ENCODE measurements around the gene ADAM19.
"Not testable (repeated sequence)": the region's sequence is repeated elsewhere in the genome, so short reads cannot be mapped to it uniquely, and the experiment has no call there.

ADAM19 gene

DNA sequence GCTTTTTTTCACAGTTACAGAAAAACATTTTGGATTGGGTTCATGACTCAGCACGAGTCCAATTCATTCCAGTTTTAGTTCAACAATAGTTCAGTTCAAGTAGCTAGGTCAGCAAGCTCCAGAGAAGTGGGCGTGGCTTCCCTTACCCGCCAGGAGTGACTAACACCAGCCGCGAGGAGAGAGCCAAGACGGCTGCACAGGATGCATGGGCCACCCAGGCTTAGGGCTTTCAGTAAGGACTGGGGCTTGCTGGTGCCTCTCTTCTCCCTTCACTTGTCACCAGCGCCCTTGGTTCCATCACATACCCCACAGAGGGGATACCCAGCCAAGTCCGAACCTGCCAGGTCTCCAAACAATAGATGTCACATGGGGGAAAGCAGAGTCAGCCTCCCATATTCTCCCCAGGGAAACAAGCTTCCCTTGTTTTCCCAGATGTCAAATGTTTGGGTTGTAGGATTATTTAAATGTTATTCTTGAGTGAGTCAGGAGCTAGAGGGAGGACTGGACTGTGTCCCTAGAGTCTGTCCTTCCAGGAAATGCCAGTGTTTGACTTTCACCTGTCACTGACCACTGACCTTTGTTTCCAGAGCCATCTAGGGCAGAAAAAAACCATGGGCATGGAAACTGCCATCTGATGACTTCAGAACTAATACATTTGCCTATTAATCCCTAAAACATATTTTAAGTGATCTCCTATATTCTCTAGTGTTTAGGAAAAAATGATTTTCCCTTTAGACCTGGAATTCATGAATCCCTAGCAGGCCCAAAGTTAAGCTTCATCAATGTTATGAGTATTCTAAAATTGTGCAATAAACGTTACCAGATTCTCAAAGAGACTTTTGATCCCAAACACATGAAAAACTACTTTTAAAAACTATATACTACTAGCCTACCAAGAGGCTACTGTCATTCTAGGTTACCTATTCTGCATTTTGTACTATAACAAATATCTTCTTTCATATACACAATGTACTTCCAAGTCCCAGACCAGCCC is 63.6 kb downstream of the ADAM19 start:
- DNase-seq = peak; percentile 89

DNA sequence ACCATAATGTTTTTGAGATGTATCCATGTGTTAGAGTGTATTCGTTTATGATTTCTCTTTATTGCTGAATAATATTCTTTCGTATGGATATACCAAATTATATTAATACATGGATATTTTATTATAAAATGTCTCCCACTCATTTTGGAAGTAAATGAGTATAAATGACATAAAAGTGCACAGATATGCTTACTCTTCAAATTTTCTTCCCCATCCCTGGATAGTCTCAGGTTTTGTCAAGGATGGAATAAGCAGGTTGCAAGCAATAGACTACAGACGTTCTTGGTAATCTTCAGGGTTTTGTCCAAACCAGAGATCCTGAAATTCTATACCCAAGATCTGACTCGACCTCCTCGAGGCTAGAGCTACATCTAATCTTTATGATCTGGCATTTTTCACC is 64.9 kb downstream of the ADAM19 start:
- DNase-seq = no peak

DNA sequence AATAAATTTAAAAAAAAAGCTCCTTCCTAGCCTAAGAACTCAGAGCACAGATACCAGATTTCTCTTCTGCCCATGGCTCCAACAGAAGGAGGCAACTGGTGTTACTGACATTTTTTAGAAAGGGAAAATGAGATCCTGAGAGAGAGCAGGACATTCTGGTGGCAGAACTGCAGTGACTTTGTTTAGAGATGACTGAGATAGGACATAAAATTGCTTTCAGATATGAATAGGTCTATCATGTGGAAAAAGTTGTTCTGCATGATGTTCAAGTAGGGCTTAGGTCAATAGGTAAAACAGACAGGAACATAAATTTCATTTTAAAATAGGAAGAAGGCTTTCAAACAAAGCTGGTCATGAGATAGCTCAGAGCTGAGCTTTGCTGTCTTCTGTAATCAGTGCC is 66.0 kb downstream of the ADAM19 start:
- DNase-seq = no peak

DNA sequence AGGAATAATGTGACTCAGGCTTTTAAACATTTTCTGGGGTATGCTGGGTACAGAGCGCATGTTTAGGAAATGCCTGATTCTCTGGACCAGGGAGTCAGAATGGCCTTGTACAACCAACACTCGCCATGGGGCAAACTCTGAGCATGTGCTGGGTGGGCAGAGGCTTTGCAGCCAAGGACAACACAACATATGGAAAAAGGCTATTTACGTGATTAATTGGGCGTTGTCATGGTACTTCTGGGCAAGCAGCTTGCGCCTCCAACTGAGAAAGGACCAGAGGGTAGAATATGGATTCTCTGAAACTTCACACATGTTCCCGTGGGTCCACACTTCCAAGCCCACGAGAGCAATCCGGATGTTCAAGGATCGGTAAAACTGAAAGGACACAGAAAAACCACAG is 66.5 kb downstream of the ADAM19 start:
- no peak for DNase-seq

DNA sequence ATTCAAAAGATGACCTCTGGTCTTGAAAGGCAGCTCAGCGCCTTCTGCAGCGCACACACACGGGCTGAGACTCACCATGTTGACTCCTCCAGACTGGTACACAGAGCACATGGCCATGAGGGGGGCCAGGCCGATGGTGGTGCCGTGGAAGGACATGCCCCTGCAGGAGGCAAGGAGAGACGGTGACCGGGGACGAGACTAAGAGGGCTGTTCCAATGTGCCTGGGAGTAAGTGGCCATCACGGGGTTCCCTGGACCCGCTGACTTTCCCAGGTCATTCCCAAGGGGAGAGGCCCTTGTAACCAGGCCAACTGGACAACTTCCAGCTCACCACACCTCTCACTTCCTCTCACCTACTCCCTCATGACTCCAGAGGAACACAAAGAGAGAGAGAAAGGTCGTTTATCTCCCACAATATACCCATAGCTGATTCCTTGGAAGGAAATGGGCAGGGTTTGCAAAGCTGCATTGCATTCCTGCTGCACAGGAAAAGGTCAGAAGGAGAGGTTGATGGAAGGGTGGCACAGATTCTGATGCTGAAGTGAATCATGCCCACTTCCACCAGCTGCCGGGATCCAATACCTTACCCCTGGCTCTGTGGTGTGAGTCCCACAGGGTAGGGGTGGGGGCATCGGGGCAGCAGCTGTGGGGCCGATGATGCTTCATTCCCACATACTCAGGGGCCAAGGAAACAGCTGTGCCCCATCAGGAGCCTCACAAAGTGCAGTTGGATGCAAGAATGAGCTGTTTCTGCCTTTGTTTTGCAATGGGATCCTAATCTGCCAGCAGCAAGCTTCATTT is 68.4 kb downstream of the ADAM19 start:
- DNase-seq = no peak

DNA sequence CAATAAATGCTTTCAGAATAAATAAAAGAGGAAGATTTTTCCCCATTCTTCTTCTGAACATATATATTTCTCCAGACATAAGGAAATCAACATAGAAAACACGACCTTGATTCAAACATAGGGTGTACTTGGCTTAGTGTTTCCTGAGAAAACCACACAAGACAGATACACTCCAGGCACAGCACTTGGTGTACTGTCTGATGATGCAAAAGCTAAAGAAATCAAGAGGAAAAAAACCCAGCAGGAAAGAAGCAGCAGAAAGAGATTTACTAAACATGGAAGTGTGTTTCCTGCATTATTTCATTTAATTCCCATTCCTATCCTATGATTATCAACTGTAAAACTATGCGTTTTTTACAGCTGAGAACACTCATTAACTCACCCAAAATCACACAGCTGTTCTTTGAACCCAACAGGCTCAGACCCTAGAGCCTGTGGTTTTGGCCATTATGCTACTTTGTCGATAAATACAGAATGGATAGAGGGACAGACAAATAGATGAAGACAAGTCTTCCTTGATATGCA is 69.4 kb downstream of the ADAM19 start:
- no peak for DNase-seq

DNA sequence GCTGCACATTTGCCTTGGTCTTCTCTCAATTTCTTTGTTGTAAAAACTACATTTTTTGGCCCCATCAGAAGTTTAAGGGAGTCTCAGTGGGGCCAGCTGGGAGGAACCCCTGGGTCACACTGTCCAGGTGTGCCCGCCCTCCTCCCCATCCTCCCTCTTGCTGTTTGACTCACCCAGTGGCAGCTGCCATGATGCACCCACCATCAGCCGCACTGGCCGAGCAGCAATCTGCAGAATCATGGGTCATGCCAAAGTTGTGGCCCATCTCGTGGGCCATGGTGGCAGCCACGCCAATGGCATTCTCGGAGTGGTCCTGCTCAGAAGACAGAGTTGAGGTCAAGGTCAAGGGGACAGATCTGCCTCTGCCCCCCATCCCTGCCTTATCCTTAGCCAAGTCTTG is 70.1 kb downstream of the ADAM19 start:
- DNase-seq = no peak

DNA sequence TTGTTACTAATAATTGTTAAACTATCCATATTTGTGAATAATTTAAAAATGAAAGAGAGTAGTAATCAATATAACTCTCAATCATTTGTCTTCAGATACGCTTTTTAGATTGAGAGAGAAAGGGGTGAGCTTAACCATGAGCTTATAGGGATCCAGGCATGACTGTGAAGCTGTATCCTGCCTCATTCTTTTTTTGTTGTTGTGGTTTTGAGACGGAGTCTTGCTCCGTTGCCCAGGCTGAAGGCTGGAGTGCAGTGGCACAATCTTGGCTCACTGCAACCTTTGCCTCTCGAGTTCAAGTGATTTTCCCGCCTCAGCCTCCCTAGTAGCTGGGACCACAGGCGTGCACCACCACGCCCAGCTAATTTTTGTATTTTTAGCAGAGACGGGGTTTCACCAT is 71.5 kb downstream of the ADAM19 start:
- no peak for DNase-seq

DNA sequence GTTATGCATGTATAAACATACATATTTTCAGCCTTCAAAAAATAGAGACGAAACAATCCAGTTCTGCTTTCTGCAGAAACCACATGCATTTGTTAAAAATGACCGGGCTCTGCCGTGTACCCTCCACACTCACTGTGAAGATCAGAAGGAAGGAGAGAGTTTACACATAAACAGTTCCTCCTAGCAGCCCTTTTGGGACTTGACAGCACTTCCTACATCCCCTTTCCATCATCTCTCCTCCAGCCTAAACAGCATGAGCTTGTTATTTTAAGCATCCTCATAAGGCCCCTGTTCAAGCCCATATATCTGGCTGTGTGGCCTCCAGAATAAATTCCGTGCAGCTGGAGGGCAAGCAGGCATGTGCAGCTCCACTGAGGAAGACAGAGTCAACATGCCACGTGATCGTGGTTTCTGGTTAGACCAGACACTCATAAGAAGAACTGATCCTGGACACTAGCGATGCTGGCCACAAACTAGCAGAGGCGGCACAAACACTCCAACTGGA is 73.4 kb downstream of the ADAM19 start:
- DNase-seq = no peak

DNA sequence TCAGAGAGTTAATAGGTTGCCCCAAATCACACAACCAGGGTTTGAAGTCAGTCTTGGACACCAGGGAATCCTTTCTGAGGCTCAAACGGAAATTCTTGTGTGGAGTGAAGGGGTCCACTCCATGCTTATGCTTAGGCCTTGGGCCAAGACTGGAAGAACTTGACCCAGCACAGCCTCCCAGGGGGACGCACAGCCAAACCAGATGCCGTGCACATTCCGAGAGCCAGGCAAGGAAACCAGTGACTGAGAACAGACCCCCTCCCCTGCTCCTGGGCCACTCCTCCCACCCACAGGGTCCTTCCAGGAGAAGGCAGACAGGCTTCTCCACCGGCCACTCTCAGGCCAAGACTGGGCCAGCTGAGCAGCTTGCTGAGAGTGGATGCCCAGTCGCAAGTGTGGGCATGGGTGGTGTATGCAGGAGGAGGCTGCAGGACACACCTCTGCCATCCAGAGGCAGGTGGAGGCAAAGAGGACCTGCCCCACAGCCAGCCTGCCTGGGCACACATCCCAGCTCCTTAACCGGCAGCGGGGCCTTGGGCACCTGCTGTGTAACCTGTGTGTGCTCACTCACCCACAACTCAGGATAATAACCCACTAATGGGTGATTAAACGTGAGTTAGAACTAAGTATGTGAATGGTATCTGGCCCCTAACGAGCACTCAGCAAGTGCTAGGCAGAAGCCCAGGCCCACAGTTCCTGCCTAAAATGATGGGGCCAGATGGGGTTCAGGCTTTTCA is 77.5 kb downstream of the ADAM19 start:
- no peak for DNase-seq

DNA sequence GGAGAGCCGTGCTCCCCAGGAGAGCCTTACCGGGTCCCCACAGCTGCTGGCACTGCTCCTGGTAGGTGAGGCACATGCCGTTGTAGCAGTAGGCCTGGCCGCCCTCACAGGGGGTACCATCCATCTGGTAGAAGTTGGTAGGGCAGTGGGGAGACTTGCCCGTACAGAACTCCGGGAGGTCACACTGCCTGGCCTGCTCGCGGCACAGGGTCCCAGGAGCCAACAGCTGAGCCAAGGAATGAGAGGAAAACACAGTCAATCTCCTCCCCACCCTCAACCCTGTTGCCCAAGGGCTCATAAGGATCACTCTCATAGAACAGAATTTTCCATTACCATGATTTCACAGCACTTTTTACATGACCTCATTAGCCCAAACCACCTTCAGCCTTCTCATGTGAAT is 78.7 kb downstream of the ADAM19 start:
- DNase-seq = no peak

DNA sequence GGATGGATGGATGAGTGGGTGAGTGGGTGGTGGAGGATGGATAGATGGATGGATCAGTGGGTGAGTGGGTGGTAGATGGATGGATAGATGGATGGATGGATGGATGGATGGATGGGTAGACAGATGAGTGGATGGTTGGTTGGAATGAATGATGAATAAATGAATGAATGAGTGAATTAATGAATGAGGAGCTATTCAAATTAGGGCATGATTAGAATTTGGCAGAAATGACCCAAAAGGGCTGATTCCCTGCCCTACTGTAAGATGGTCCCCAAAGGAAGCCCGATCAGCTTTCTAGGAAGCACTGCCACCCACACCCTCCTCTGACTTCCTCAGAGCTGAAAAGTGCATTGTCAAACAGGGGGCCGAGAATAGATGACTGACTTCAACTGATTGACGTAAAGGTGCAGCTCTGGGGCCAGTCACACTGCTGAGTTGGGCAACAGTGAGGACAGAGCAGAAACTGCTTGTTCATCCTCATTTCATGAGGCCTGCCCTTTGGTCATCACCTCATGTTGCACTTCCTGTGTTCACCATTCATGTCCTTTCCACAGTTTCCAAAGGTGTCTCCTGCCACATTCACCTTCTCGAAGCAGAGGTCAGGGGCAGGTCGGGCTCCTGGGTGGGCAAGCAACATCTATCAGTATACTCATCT is 81.3 kb downstream of the ADAM19 start:
- no peak for DNase-seq

DNA sequence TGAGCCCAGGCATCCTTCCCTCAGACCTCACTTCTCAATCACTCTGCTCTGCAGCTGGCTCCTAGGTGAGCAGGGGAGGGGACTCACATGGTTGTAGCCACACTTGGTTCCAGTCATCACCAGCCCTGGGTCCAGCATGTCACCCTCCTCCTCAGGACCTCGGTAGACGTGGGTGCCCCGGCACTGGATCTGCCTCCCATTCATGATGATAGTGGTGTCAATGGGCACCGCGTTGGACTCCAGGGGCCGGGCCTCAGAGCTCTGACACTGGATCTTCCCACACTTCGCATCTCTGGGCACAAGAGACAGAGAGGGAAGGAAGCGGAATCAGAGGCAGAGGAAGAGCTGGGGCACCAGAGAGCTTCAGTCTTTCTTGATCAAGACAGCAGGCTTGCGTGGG is 82.7 kb downstream of the ADAM19 start:
- no peak for DNase-seq

DNA sequence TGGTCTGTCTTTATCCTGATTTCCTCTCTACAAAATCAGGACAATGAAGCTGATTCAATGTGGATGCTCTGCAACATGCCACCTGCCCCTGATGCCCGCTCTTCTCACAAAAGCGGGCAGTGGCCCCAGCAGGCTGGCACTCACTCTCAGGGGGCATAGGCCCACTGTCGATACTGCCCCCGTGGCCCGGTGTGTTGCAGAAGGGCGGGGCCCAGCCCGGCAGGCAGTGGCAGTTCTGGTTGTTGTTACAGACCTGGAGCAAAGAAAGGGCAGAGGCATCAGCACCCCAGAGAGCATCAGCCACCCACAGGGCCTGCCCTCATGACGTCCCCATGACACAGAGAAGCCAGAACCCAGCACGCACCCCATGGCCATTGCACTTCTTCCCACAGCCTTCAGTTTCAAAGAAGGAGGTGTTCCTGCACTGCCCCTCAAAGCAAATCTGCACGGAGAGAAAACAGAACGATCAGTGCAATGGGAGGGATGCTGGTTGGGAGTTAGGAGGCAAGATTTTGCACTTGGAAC is 84.0 kb downstream of the ADAM19 start:
- no peak for DNase-seq

DNA sequence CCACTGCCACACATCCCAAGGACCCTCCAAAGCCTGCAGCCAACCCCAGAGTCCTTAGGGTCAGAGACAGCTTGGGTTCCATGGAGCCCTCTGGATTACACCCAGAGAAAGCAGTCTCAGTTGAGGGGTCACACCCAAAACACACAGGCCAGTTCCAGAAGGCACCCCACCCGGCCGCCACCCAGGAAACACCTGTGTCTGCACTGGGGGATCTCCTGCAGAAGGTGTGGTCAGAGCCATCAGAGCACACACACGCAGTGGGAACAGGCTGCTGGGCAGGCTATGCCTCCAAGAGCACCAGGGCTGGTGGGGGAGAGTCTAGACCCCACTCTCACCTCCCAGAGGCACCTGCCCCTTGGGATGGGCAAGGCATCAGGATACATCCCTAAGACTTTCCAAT is 88.2 kb downstream of the ADAM19 start:
- no peak for DNase-seq

DNA sequence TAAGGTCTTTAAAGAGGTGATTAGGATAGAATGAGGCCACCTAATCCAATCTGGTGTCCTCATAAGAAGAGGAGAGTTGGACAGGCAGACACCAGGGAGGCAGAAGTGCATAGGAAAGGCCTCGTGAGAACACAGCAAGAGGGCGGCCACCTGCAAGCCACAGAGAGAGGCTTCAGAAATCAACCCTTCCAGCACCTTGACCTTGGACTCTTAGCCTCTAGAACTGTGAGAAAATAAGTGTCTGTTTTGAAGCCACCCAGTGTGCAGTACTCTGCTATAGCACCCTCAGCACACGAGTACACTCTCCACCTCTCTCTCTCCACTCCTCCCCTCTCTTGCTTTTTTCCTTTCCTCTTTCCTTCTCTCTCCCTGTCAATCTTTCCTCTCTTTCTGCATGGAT is 88.7 kb downstream of the ADAM19 start:
- no peak for DNase-seq

DNA sequence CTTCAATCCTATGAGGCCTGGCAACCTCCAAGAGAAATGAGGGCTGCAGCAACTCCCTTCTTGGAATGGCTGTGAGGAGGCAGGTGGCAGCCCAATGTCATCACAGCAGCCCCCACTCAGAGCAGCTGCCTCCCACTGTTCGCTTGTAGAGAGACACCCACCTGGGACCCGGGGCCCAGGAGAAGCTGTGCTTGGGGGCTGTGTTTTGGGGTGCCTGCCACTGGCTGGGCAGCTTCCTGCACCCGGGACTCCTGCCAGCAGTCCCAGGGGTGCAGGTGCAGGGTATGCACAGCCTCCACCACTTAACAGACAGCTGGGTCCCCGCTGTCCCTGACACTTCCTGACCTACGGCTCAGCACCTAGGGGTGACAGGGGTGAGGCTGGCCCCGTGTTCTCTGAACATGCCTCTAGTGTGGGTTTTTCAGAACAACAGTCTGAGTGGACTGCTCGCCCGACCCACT is 89.3 kb downstream of the ADAM19 start:
- DNase-seq = no peak

DNA sequence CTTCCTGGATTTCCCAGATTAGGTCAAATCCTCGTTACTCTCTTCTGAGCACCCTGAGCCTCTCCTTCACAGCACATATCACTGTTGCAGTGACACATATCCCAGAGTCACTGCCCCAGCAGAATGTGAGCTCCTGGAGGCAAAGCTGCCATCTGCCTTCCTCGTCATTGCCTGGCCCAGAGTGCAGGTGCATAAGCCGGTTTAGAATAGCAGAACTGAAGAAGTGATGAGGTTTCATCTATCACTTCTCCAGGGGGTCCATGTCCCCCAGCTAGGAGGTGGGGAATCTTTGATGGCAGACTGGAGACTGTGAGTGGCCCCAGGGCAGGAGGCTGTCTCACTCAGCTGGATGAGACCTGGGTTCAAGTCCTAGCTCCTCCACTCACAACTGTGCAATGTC is 89.8 kb downstream of the ADAM19 start:
- DNase-seq = no peak

DNA sequence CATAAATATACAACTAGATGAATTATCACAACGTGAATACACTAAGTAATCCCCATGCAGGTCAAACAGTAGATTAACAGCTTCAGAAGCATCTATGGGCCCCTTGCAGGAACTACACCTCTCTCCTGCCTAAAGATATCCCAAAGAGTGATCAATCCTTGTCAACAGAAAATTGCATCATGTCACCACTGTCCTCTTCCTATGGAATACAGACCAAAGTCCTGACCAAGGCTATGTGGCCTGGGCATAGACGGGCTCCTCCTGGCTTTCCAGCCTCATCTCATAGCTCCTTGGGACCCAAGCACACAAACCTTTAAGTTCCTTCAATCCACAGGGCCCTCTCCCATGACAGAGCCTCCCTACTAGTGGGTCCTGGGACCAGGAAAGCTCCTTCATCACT is 90.2 kb downstream of the ADAM19 start:
- DNase-seq = no peak

DNA sequence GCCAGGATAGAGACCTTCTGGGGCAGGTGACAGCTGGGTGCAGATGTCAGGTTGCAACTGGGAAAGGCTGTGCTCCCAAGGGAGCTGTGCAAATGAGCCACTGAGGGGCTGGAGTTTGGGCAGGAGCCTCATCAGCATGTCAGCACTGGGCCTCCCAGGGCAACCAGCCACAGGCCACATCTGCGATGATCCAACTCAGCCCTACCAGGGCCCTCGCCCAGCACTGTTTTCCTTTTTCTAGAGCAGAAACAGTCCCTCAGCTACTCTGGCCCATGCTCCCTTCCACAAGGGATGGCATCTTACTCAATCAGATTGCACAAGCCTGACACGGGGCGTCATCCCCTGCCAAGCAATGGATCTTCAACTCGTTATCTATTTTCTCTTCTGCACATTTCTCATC is 90.8 kb downstream of the ADAM19 start:
- DNase-seq = no peak

DNA sequence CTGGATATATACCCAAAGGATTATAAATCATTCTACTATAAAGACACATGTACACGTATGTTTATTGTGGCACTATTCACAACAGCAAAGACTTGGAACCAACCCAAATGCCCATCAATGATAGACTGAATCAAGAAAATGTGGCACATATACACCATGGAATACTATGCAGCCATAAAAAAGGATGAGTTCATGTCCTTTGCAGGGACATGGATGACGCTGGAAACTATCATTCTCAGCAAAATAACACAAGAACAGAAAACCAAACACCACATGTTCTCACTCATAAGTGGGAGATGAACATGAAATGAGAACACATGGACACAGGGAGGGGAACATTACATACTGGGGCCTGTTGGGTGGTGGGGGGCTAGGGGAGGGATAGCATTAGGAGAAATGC is 92.9 kb downstream of the ADAM19 start:
- not testable (repeated sequence) for DNase-seq

DNA sequence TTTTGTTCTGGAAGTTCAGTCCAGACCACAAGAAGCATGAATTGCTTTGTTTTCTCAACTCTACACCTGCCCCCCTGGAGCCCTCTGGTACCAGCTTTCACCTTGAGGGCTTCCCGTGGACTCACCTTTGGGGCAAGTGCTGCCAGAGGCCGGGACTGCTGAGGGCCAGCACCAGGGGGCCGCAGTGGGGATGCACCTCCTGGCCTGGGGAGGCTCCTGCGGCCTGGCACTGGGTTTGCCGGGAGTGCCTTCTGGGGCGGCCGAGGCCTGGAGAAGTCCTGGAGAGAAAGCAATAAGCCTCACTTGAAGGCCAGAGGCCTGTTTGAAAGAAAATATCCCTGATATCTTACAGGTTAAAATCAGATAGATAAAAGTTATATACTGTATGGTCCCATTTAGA is 93.9 kb downstream of the ADAM19 start:
- DNase-seq = peak; percentile 40

Data from islet precursor cell (in vitro differentiated cells).